Bone marrow (tissue), 2 donors: ENCODE results near the gene RCAN2.

Experiments used
- DNase-seq, 2 donors: peaks; one replicate each; lab custom pipeline; 2025; lab: John Stamatoyannopoulos, UW

RCAN2 gene

GRCh38 chr6:46251583-46252339 is 239.5 kb downstream of the RCAN2 start:
- no peak for DNase-seq

- no peak for DNase-seq
These were observed 243.1 kb downstream of the RCAN2 start for GRCh38 chr6:46248143-46248542.

GRCh38 chr6:46246727-46247126 is 244.5 kb downstream of the RCAN2 start:
- DNase-seq = no peak

GRCh38 chr6:46246081-46246480 is 245.2 kb downstream of the RCAN2 start:
- DNase-seq = no peak

GRCh38 chr6:46244670-46245069 is 246.6 kb downstream of the RCAN2 start:
- no peak for DNase-seq

GRCh38 chr6:46243754-46244153 is 247.5 kb downstream of the RCAN2 start:
- DNase-seq = no peak

- no peak for DNase-seq
These were observed 248.3 kb downstream of the RCAN2 start for GRCh38 chr6:46242921-46243320.

- DNase-seq = no peak
These were observed 250.2 kb downstream of the RCAN2 start for GRCh38 chr6:46240866-46241565.

- DNase-seq = no peak
These were observed 254.5 kb downstream of the RCAN2 start for GRCh38 chr6:46236752-46237151.

- no peak for DNase-seq
These were observed 256.0 kb downstream of the RCAN2 start for GRCh38 chr6:46235242-46235641.

- DNase-seq = no peak
These were observed 256.5 kb downstream of the RCAN2 start for GRCh38 chr6:46234700-46235099.

GRCh38 chr6:46234156-46234556 is 257.1 kb downstream of the RCAN2 start:
- DNase-seq = no peak

GRCh38 chr6:46233129-46233528 is 258.1 kb downstream of the RCAN2 start:
- DNase-seq = no peak

- DNase-seq = no peak
These were observed 269.0 kb downstream of the RCAN2 start for GRCh38 chr6:46222286-46222685.

GRCh38 chr6:46221222-46221793 is 269.9 kb downstream of the RCAN2 start:
- DNase-seq = peak in 1 of 2 donors; percentile 6

GRCh38 chr6:46220352-46221221 is 270.7 kb downstream of the RCAN2 start:
- DNase-seq = peak in 1 of 2 donors; percentile 13

- DNase-seq = no peak
These were observed 271.6 kb downstream of the RCAN2 start for GRCh38 chr6:46219661-46220060.

- DNase-seq = no peak
These were observed 272.8 kb downstream of the RCAN2 start for GRCh38 chr6:46218457-46218856.

GRCh38 chr6:46217671-46218131 is 273.5 kb downstream of the RCAN2 start:
- peak; percentile 11 to 60 for DNase-seq

GRCh38 chr6:46216879-46217278 is 274.4 kb downstream of the RCAN2 start:
- DNase-seq = no peak

- no peak for DNase-seq
These were observed 275.5 kb downstream of the RCAN2 start for GRCh38 chr6:46215777-46216176.

- DNase-seq = no peak
These were observed 276.0 kb downstream of the RCAN2 start for GRCh38 chr6:46215213-46215612.
